Activated CD4-positive, CD25-positive, alpha-beta regulatory T cell (primary cell): ENCODE results near the gene ARHGEF10L.

Experiments used
- DNase-seq, 4 experiments: peaks; one replicate each; lab custom pipeline; 2025; lab: John Stamatoyannopoulos, UW

Gene ARHGEF10L

GRCh38 chr1:17588048-17588871, 48.8 kb downstream of the ARHGEF10L start:
- no peak for DNase-seq

- no peak for DNase-seq
These were observed 52.4 kb downstream of the ARHGEF10L start for GRCh38 chr1:17591814-17592430.

- DNase-seq: no peak
These were observed 54.5 kb downstream of the ARHGEF10L start for GRCh38 chr1:17594026-17594425.

GRCh38 chr1:17594690-17595601, 55.4 kb downstream of the ARHGEF10L start:
- no peak for DNase-seq

- DNase-seq: no peak
These were observed 56.1 kb downstream of the ARHGEF10L start for GRCh38 chr1:17595602-17595925.

GRCh38 chr1:17596186-17596585, 56.7 kb downstream of the ARHGEF10L start:
- DNase-seq: no peak

- DNase-seq: no peak
These were observed 57.4 kb downstream of the ARHGEF10L start for GRCh38 chr1:17596651-17597509.

- DNase-seq: no peak
These were observed 58.2 kb downstream of the ARHGEF10L start for GRCh38 chr1:17597651-17598050.

- no peak for DNase-seq
These were observed 58.8 kb downstream of the ARHGEF10L start for GRCh38 chr1:17598251-17598650.

- no peak for DNase-seq
These were observed 59.9 kb downstream of the ARHGEF10L start for GRCh38 chr1:17599291-17599953.

GRCh38 chr1:17599954-17600300, 60.4 kb downstream of the ARHGEF10L start:
- DNase-seq: no peak

- no peak for DNase-seq
These were observed 60.8 kb downstream of the ARHGEF10L start for GRCh38 chr1:17600321-17600720.

- DNase-seq: no peak
These were observed 62.3 kb downstream of the ARHGEF10L start for GRCh38 chr1:17601643-17602382.

GRCh38 chr1:17603091-17603841, 63.8 kb downstream of the ARHGEF10L start:
- DNase-seq: no peak

GRCh38 chr1:17605582-17606344, 66.3 kb downstream of the ARHGEF10L start:
- DNase-seq: no peak

GRCh38 chr1:17606826-17607440, 67.4 kb downstream of the ARHGEF10L start:
- DNase-seq: peak in 1 of 4 experiments; percentile 10

- no peak for DNase-seq
These were observed 68.4 kb downstream of the ARHGEF10L start for GRCh38 chr1:17607644-17608581.
